IMR-90 (cell line): ENCODE measurements around the gene DOCK10. TPM values are rescaled to one million over a fixed set of nuclear protein-coding genes. Genes with fewer than 3 reads are reported as not detected.

Experiments used
- ATAC-seq: fragments of 200-7000 bp; cut with Tn5 transposase; 2 replicates; pipeline ENCODE4 v1.9.1; 2020; ENCODE audit warnings: low read depth, mild to moderate bottlenecking, moderate library complexity
- BruUV-seq: library from RNA; stranded (reverse); fragments of 400-500 nt; replicated peaks from 2 replicates; lab custom pipeline; 2021; lab: Mats Ljungman, UMichigan
- CTCF ChIA-PET: fragments of 300-600 bp; formaldehyde crosslinking; extraction: SDS; loops from one replicate; lab custom pipeline; 2021; ENCODE audit warnings: antibody characterized with exemption; lab: Yijun Ruan, JAX
- POLR2A ChIA-PET: fragments of 300-600 bp; sonication (Branson Sonifier 250); formaldehyde crosslinking; loops from one replicate; lab custom pipeline; 2022; ENCODE audit warnings: antibody characterized with exemption; ENCODE audit not compliant: unreplicated experiment; lab: Charles Lee
- DNase-seq: peaks from one replicate; pipeline ENCODE4 v3.0.0; 2013
- H2AFZ ChIP-seq: replicated peaks from 2 replicates; pipeline ENCODE3; 2013; ENCODE audit warnings: low read length, mild to moderate bottlenecking; ENCODE audit not compliant: poor library complexity
- H2AK5ac ChIP-seq: 2 replicates; pipeline ENCODE4 v1.6.1; 2013; ENCODE audit warnings: low read depth, low read length, inconsistent platforms
- H2AK9ac ChIP-seq: replicated peaks from 2 replicates; pipeline ENCODE3; 2013; ENCODE audit warnings: mild to moderate bottlenecking, low read depth, low read length, moderate library complexity; ENCODE audit not compliant: poor library complexity
- H2BK120ac ChIP-seq: 2 replicates; pipeline ENCODE4 v1.6.1; 2013; ENCODE audit warnings: low read depth, low read length, inconsistent platforms
- H2BK15ac ChIP-seq: 3 replicates; pipeline ENCODE4 v1.6.1; 2013; ENCODE audit warnings: low read depth, low read length, inconsistent platforms
- H2BK20ac ChIP-seq: 2 replicates; pipeline ENCODE4 v1.6.1; 2013; ENCODE audit warnings: low read depth, mild to moderate bottlenecking, inconsistent platforms, low read length, moderate library complexity
- H2BK5ac ChIP-seq: 2 replicates; pipeline ENCODE4 v1.6.1; 2013; ENCODE audit warnings: mild to moderate bottlenecking, low read depth, low read length, inconsistent platforms; ENCODE audit not compliant: poor library complexity, severe bottlenecking
- H3K14ac ChIP-seq: replicated peaks from 2 replicates; pipeline ENCODE4 v1.6.1; 2013; ENCODE audit warnings: low read depth, low read length, inconsistent platforms
- H3K18ac ChIP-seq: 2 replicates; pipeline ENCODE4 v1.6.1; 2013; ENCODE audit warnings: low read depth, low read length, control low read depth
- H3K23ac ChIP-seq: 2 replicates; pipeline ENCODE4 v1.6.1; 2013; ENCODE audit warnings: low read depth, low read length, inconsistent platforms
- H3K27ac ChIP-seq: 2 replicates; pipeline ENCODE4 v1.5.1; 2013; ENCODE audit warnings: mild to moderate bottlenecking, control low read depth, low read length; ENCODE audit not compliant: insufficient read depth
- H3K27me3 ChIP-seq: 2 replicates; pipeline ENCODE4 v1.6.1; 2013; ENCODE audit warnings: low read length; ENCODE audit not compliant: control insufficient read depth, insufficient read depth
- H3K36me3 ChIP-seq: 2 replicates; pipeline ENCODE4 v1.6.1; 2013; ENCODE audit warnings: low read length, mixed read lengths; ENCODE audit not compliant: control insufficient read depth, insufficient read depth
- H3K4ac ChIP-seq: 2 replicates; pipeline ENCODE4 v1.6.1; 2013; ENCODE audit warnings: low read depth, low read length, inconsistent platforms
- H3K4me1 ChIP-seq: 2 replicates; pipeline ENCODE4 v1.6.1; 2013; ENCODE audit warnings: low read length, mixed read lengths; ENCODE audit not compliant: control insufficient read depth, insufficient read depth
- H3K4me2 ChIP-seq: 2 replicates; pipeline ENCODE4 v1.6.1; 2013; ENCODE audit warnings: low read depth, mild to moderate bottlenecking, control low read depth, low read length, moderate library complexity
- H3K4me3 ChIP-seq: 2 replicates; pipeline ENCODE4 v1.5.1; 2013; ENCODE audit warnings: low read depth, mild to moderate bottlenecking, control low read depth, low read length, moderate library complexity; ENCODE audit not compliant: insufficient read depth
- H3K56ac ChIP-seq: 2 replicates; pipeline ENCODE4 v1.6.1; 2013; ENCODE audit warnings: low read length, inconsistent platforms; ENCODE audit not compliant: insufficient read depth; ENCODE audit errors: extremely low read depth
- H3K79me1 ChIP-seq, 2 experiments: 2 replicates each; pipeline ENCODE4 v1.6.1; 2013; ENCODE audit warnings: low read length in 2 of 2, inconsistent platforms in 1 of 2, low read depth in 1 of 2
- H3K9ac ChIP-seq: 2 replicates; pipeline ENCODE4 v1.6.1; 2013; ENCODE audit warnings: low read depth, low read length, control low read depth
- H3K9me1 ChIP-seq: 2 replicates; pipeline ENCODE4 v1.6.1; 2013; ENCODE audit warnings: low read length, inconsistent platforms; ENCODE audit not compliant: insufficient read depth
- H3K9me3 ChIP-seq: 2 replicates; pipeline ENCODE4 v1.6.1; 2013; ENCODE audit warnings: low read length; ENCODE audit not compliant: control insufficient read depth, insufficient read depth
- H4K20me1 ChIP-seq: 2 replicates; pipeline ENCODE4 v1.6.1; 2013; ENCODE audit warnings: low read length, inconsistent platforms; ENCODE audit not compliant: insufficient read depth
- H4K5ac ChIP-seq: 2 replicates; pipeline ENCODE4 v1.6.1; 2013; ENCODE audit warnings: mild to moderate bottlenecking, low read depth, low read length, control low read depth
- H4K8ac ChIP-seq, 2 experiments: 2 replicates each; pipeline ENCODE4 v1.6.1; 2013; ENCODE audit warnings: low read depth in 2 of 2, low read length in 2 of 2, control low read depth in 1 of 2, inconsistent platforms in 1 of 2
- H4K91ac ChIP-seq: 2 replicates; pipeline ENCODE4 v1.6.1; 2013; ENCODE audit warnings: low read depth, low read length, inconsistent platforms; ENCODE audit not compliant: insufficient read depth
- BHLHE40 ChIP-seq: fragments of 150-350 bp; IDR thresholded peaks from 2 replicates; pipeline ENCODE4 v1.6.1; 2016; ENCODE audit warnings: mild to moderate bottlenecking, low read depth, low read length
- MAFK ChIP-seq: IDR thresholded peaks from 2 replicates; pipeline ENCODE4 v1.6.1; 2012; ENCODE audit warnings: low read depth, low read length, improper control_type of control experiment
- MAZ ChIP-seq: IDR thresholded peaks from 2 replicates; pipeline ENCODE4 v1.6.1; 2012; ENCODE audit warnings: low read depth, mild to moderate bottlenecking, low read length, improper control_type of control experiment, moderate library complexity, borderline replicate concordance
- NFE2L2 ChIP-seq: fragments of 150-350 bp; IDR thresholded peaks from 2 replicates; pipeline ENCODE4 v1.6.1; 2016; ENCODE audit warnings: low read depth, mild to moderate bottlenecking, low read length
- POLR2A ChIP-seq: IDR thresholded peaks from 2 replicates; pipeline ENCODE4 v1.6.1; 2012; ENCODE audit warnings: mild to moderate bottlenecking, low read depth, low read length
- RAD21 ChIP-seq: IDR thresholded peaks from 2 replicates; pipeline ENCODE4 v1.6.1; 2012; ENCODE audit warnings: low read length, improper control_type of control experiment
- RCOR1 ChIP-seq: IDR thresholded peaks from 2 replicates; pipeline ENCODE4 v1.6.1; 2012; ENCODE audit warnings: mild to moderate bottlenecking, low read length, improper control_type of control experiment; ENCODE audit not compliant: insufficient replicate concordance
- SMC3 ChIP-seq: fragments of 150-350 bp; IDR thresholded peaks from 2 replicates; pipeline ENCODE4 v1.6.1; 2016; ENCODE audit warnings: low read depth, mild to moderate bottlenecking, antibody characterized with exemption, low read length, moderate library complexity
- WGBS, 2 experiments: methylation state at CpG; one replicate each; pipeline versions ENCODE4 v1.1.5 to v1.1.7; 2013; ENCODE audit warnings: missing lambda C conversion rate in 2 of 2; ENCODE audit not compliant: insufficient read length in 1 of 2; ENCODE audit errors: extremely low coverage in 2 of 2; 5-methylcytosine and 5-hydroxymethylcytosine counted together
- dilution Hi-C: fragments of 300-500 bp; cut with HindIII; formaldehyde crosslinking; loops from one replicate; pipeline ENCODE4 v1.14.3; 2018; ENCODE audit warnings: low sequenced_read_pairs; ENCODE audit not compliant: unreplicated experiment
- in situ Hi-C: fragments of 300-500 bp; cut with MboI; formaldehyde crosslinking; loops from 3 replicates; pipeline ENCODE4 v1.14.3; 2019; ENCODE audit warnings: low sequenced_read_pairs, inconsistent platforms, mixed read lengths
- intact Hi-C: fragments of 100-400 bp; cut with micrococcal nuclease; formaldehyde crosslinking; loops from 2 replicates; pipeline ENCODE4 v1.10.0; 2022
- polyA plus RNA-seq, 3 experiments: library from polyadenylated mRNA; depleted of rRNA; stranded (reverse); fragments of >200 nt; gene quantifications; 2 replicates each; pipeline ENCODE4 v1.2.3, GENCODE V29; 2012; ENCODE audit warnings: low replicate concordance in 1 of 3
- total RNA-seq: library from RNA; depleted of rRNA; stranded (reverse); fragments of >200 nt; gene quantifications from 2 replicates; pipeline ENCODE4 v1.2.3, GENCODE V29; 2012
- TF ChIP-seq, protein P1 (sequence below): fragments of 150-350 bp; IDR thresholded peaks from 2 replicates; pipeline ENCODE4 v1.6.1; 2016; ENCODE audit warnings: low read depth, mild to moderate bottlenecking, low read length, moderate library complexity, borderline replicate concordance

The DOCK10 gene
- total and polyA plus RNA-seq, 2 of the 4 experiments (the other 2 are of a cell fraction) = 58.6 to 75.3 TPM

DNA sequence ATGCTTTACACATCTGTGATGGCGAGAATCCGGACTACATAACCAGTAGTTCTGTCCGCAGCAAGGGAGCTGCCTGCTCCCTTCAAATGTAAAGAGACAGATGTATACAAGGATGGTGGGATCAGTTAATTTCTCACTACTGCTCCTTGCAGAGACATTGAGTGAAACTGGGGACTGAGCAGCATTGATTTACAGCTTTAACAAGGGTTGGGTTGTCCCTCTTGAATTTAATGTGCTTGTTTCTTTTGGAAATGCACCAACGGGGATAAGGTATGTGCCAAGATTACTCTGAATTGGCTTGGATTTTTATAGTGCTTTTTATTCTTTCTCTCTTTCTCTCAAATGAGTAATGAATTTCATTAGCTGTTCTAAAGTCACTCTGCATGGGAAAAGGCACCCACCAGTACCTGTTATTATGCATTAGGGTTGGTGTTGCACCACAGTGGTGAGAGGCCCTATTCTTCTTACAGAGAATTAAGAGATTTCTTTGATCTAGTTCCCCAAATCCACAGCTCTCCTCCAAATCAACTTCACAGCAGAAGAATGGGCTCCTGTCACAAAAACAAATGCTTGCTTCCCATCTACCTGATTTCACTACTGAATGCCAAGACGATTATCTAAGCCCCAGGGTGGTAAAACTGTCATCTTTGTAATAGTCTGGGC lies 107.6 kb downstream of the DOCK10 start:
- POLR2A ChIA-PET = no interaction called here
- ATAC-seq (no peak), DNase-seq (no peak)
- H4K91ac ChIP-seq = no peak overlapping the region
- peaks cover 4% of the 10 kb centered on the region for H3K36me3 ChIP-seq
- no peak overlapping the region for H2BK120ac ChIP-seq
- H2AFZ ChIP-seq = no peak overlapping the region
- no peak overlapping the region for H2BK15ac ChIP-seq
- TF ChIP-seq SMC3 (no peak), MAFK (no peak), POLR2A (no peak), RCOR1 (no peak), NFE2L2 (no peak), BHLHE40 (no peak), MAZ (no peak), RAD21 (no peak)
- TF ChIP-seq, protein P1, sequence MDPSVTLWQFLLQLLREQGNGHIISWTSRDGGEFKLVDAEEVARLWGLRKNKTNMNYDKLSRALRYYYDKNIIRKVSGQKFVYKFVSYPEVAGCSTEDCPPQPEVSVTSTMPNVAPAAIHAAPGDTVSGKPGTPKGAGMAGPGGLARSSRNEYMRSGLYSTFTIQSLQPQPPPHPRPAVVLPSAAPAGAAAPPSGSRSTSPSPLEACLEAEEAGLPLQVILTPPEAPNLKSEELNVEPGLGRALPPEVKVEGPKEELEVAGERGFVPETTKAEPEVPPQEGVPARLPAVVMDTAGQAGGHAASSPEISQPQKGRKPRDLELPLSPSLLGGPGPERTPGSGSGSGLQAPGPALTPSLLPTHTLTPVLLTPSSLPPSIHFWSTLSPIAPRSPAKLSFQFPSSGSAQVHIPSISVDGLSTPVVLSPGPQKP = no peak
- H4K8ac ChIP-seq = no peak overlapping the region
- no peak overlapping the region for H3K27ac ChIP-seq
- 0 out of 2 replicates have a peak, but pooled peaks cover 3% of the 10 kb centered on the region for H3K4me1 ChIP-seq
- H2BK5ac ChIP-seq = no peak overlapping the region
- CTCF ChIA-PET = interaction anchor here (0.9 kb wide), 1 partner anchor 9 kb away, joined by 4 read pairs; no protein-coding TSS in a partner anchor
- in situ Hi-C loops (no loop called here), dilution Hi-C loops (no loop called here), intact Hi-C loops (no loop called here)
- H3K18ac ChIP-seq = no peak overlapping the region
- no peak overlapping the region for H3K4me3 ChIP-seq
- no peak overlapping the region for H2AK9ac ChIP-seq
- H2AK5ac ChIP-seq = no peak overlapping the region
- no peak overlapping the region for H3K14ac ChIP-seq
- H2BK20ac ChIP-seq = no peak overlapping the region
- no peaks in the 10 kb centered on the region for H3K27me3 ChIP-seq
- no peak overlapping the region for H3K9ac ChIP-seq
- H4K20me1 ChIP-seq = no peaks in the 10 kb centered on the region
- H3K4ac ChIP-seq = no peak overlapping the region
- no peak overlapping the region for H3K4me2 ChIP-seq
- H3K23ac ChIP-seq = no peak overlapping the region
- no peak overlapping the region for H3K56ac ChIP-seq
- no peaks in the 10 kb centered on the region for H3K9me1 ChIP-seq
- BruUV-seq = no TSS peak
- H3K9me3 ChIP-seq = no peaks in the 10 kb centered on the region
- peaks cover 16 to 27% of the 10 kb centered on the region in 2 experiments for H3K79me1 ChIP-seq
- WGBS, 2 experiments = 90% methylated on average over 2 of the region's 5 CpGs; no CpG with 5 or more reads in 1 of the 2 experiments
- H4K5ac ChIP-seq = no peak overlapping the region
